ENCODE results near the gene UNC93A.
"Not testable (repeated sequence)": the region's sequence is repeated elsewhere in the genome, so short reads cannot be mapped to it uniquely, and the experiment has no call there.

The UNC93A gene

DNA sequence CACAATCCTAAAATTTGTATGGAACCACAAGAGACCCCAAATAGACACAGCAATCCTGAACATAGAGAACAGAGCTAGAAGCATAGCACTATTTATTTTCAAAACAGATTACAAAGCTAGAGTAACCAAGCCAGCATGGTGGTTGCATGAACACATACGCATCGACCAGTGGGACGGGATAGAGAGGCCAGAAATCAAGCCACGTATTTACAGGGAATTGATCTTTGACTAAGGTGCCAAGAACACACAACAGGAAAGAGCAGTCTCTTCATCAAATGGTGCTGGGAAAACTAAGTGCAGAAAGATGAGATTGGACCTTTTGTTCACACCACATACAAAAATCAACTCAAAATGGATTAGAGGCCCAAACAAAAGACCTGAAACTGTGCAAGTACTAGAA is 54.8 kb downstream of the UNC93A start:
- DNase-seq, result no peak

DNA sequence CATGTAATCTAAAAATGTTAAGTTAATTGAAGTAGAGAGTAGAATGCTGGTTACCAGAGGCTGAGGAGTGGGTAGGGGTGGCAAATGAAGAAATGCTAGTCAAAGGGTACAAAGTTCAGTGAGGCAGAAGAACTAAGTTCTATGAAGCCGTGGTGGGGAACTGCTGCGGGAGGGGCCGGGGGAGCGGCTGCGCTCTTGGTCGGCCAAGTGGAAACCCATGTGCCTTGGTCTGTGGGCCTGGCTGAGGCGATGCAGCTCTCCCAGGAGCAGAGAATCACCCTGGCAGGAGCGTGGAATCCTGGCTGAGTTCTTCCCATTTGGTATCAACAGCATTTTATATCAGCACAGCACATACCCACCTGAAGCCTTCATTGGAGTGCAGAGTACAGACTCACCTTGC is 56.1 kb downstream of the UNC93A start:
- DNase-seq, result no peak

GRCh38 chr6:167349631-167350274 is 58.6 kb downstream of the UNC93A start:
- DNase-seq, result no peak

GRCh38 chr6:167350275-167350696 is 59.2 kb downstream of the UNC93A start:
- DNase-seq, result no peak

GRCh38 chr6:167350731-167351655 is 59.9 kb downstream of the UNC93A start:
- peak; percentile 61 for DNase-seq

DNA sequence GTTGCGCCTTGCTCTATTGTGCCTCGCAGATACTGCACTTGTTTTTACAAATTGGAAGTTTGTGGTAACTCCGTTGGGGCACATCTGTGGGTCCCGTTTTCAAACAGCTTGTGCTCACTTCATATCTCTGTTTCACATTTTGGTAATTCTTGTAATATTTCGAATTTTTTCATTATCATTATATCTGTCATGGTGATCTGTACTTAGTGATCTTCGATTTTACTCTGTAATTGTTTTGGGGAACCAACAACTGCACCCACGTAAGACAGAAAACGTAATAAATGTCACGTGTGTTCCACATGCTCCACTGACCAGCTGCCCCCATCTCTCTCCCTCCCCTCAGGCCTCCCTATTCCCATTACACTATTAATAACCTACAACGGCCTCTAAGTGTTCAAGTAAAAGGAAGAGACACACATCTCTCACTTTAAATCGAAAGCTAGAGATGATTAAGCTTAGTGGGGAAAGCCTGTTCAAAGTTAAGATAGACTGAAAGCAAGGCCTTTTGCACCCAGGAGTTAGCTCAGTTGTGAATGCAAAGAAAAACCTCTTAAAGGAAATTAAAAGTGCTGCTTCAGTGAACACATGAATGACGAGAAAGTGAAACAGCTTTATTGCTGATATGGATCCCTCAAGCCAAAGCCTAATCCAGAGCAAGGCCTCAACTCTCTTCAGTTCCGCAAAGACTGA is 60.7 kb downstream of the UNC93A start:
- DNase-seq, result no peak

DNA sequence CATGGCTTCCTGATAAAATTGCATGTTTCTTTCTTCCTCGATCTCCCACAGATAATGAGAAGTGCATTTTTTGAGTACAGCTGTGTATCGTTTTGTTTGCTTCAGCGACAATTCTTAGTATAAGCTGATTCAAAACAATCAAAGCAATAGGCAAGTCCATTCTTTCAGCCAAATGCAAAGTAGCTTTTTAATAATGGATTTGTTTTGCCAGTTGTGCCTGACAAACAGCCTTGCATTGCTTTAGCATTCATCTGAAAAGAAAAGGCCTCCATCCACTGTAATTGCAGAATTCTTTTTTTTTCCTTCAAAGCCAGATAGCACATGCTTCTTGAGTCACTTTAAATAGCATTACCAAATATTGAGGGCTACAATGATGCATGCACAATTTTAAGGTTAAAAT is 65.8 kb downstream of the UNC93A start:
- DNase-seq, result no peak

- not testable (repeated sequence) for DNase-seq
Observed at GRCh38 chr6:167358394-167358793, 67.3 kb downstream of the UNC93A start.

- DNase-seq, result not testable (repeated sequence)
Observed at GRCh38 chr6:167361170-167361569, 70.1 kb downstream of the UNC93A start.
